Stimulated activated CD4-positive, alpha-beta T cell treated with anti-CD3 and anti-CD28 coated beads, Interleukin-1b, Interleukin-23, amount 100 ng/mL, for 1 hour (primary cell): ENCODE data around the gene KIRREL3.

ENCODE experiments used
- DNase-seq, 2 donors: peaks; one replicate each; pipeline ENCODE4 v3.0.0-alpha.2; 2020; ENCODE audit warnings: low read depth in 2 of 2

The KIRREL3 gene

DNA sequence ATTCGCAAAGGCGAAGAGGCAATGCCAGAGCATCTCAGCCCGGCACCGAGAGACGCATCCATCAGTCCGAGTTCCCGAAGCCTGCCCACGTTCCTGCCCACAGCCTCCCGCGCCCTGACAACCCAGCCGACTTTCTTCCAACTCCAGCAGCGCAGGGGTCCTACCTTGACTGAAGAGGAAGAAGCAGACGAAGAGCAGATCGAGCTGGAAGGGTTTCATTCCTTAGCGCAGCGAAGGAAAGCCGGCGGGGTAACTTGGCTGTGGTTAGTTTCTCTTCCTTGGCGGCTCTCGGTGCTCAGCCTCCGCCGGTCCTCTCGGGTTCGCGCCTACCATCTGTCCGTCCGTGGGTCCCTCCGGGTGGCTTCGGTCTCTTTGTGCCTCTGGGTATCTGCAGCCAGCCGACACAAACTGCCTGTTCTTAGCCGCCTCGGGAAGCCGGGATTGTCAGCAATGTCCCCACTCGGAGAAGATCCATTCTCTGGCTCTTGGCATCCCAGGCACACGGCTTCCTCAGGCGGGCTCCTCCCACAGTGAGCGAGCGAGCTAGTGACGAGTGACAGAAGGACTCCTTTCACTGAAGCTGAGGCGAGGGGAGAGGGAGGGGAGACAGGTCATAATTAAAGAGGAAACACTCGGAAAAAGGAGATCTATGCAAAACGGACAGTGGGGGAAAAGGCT is at the start of gene KIRREL3:
Gene KIRREL3, minus strand, starts transcription at position 480 of the 678 bp plus-strand sequence.
- no peak for DNase-seq

DNA sequence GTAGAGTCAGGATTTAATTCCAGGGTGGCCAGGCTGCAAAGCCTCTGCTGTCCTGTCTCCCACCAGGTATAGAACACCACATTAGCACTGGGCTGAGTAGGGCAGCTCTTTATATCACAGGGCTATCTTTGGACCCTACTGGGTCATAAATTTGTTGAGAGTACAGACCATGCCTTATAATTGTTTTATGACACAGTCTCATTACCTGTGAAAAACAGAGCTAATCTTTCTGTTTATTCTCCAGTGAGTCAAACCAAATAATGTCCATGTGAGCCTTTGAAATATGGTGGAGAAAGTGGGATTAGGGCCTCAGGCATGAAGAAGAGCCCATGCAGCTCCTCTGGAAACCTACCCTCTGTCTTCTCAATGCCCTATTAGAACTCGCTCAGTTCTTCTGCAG is 49.6 kb upstream of the KIRREL3 start:
- DNase-seq, result no peak

DNA sequence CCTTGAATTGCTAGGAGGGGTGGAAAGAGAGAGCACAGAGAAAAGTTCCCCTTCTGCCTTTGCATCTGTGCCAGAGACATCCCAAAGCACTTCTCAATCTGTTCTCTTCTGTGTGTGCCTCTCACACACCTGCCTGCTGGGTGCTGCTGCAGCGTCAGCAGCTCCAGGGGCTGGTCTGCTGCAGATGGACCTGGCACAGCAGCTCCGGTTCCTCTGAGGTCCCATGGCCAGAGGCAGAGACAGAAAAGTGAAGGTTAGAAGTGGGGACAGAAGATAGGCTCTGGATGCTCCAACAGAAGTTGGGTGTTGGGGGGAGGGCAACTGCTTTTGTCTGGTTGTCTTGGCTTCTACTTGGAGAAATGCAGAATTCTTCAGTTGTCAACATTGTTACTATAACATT is 48.9 kb upstream of the KIRREL3 start:
- DNase-seq, result no peak

DNA sequence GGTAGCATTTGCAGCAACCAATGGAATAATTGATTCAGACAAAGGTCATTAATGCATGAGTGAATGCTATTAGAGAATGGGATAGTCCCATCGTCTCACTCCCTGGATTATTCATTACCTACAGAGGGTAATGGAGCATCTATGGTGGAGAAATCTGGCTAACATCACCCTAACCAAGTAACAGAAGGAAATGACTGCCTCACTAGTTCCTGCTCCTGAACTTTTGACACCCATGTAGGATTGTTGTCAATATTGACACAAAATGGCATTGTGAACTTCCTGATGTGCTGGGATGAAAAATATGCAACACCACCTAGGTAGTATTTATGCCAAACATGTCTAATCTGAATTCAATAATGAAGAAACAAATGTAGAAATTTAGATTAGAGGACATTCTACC is 44.0 kb upstream of the KIRREL3 start:
- DNase-seq, result no peak

DNA sequence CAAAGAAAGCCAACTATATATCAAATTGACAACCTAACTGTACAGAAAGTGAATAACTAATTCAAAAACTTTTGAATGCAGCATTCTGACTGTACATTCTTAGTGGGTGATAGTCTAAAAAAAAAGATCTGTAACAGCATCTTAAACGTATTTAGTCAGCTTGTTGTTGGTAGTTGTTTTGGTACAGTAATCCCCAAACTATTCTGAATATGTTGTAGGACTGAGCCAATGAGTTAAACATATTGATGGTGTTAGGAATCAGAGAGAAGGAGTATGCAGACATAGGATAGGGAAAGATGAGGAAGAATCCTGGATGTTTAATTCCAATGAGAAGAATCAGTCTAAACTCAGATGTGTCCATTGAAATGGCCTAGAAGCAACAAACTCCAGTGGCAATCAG is 41.9 kb upstream of the KIRREL3 start:
- no peak for DNase-seq

DNA sequence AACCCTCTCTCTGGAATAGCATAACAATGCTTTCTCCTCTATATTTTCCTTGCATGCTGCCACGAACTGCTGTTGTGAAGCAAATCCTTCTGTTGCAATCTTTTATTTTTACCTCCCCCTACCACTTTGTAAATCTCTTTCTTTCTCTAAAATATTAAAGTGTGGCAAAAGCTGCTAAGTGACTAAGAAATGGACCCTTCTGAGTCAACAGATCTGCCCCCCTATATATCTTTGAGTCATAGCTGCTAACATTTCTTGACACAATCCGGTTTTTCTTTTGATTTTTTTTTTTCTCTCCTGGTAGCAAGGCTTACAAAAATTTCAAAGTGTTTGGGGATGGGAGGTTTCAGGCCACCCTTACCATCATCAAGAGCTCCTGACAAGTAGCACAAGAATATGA is 39.0 kb upstream of the KIRREL3 start:
- no peak for DNase-seq

DNA sequence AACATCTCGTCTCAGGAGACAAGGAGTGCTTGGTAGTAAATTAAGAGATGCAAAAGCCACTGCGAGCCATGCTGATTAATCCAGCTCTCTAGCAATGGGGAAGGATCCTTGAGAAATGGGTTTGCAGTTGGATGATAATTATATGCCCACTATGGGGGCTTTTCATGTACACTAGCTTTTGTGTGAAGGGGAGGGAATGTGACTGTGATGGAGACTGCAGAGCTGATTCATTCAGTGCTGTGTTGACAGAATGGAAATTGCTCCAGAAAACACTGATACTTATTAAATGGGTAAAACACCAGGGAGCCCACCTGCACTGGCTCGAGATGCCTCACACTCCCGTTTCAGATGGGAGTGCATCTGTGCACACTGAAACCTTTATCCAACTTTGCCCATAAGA is 37.0 kb upstream of the KIRREL3 start:
- no peak for DNase-seq

DNA sequence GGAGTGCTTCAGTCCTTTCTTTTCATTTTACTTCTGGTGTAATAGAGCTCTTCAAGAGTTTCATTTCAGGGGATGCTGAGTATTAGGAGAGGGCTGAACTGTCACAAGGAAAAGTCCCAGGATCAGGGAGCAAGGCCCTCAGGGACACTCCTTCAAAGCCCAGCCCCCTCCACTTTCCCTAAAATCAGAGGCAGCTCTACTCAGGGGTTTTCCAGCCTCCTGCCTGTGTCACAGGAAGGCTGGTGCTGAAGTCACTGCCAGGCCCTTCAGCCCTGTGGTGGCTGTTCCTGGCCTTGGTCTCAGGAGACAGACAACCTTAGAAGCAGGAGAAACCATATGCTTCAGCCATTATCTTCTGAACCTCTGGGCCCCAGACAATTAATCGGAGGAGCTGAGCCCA is 36.4 kb upstream of the KIRREL3 start:
- no peak for DNase-seq

DNA sequence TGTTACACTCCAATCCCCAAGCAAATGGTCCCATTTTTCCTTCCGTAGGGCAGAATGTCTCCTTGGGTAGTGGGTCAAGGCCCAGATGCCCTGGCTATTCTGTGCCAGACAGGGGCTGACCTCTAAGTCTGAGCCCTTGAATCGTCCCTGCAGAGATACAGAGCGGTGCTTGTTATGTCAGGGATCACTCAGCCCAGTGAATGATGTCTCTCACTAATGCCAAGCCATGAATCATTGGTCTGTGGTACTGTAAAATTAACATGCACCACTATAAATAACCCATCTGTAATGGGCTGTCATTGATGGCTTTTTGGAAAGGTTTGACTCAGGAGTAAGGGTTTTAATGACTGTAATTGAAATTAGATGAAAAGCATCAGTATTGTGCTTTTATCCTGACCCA is 35.3 kb upstream of the KIRREL3 start:
- DNase-seq, result no peak

DNA sequence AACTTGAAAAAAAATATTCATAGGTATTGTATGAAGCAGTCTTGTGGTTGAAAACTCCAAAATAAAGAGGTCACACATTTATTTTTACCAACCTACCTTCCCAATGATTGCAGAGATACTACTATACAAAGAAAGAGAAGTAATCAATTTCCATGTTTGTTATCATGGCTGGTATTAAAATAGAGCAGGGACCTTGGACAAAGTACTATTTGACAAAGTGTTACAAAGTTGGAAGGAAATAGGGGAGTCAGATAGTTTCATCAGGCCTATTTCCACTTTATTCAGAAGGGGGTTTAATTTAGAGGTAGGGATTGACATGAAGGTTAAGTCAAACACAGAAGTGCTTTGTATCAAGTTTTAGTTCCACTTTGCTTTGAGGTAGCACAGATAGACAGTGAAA is 34.4 kb upstream of the KIRREL3 start:
- DNase-seq, result no peak

DNA sequence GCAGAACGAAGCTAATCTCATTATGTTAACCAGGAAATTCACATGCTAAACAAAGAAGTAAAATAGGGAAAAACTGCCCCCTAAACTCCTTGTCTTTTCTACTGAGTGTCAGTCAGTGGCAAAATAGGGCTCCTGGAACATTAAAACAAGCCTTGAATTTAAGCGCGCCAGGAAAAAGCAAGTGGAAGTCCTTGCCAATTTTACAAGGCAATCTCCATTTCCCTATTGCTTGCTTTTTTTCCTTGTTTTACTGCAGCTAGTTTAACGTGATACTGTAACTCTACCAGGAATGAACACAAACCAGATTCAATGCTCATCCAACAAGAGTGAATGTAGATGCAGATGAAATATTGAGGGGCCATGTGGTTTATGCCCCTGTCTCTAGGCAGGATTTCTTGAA is 28.1 kb upstream of the KIRREL3 start:
- DNase-seq, result no peak

DNA sequence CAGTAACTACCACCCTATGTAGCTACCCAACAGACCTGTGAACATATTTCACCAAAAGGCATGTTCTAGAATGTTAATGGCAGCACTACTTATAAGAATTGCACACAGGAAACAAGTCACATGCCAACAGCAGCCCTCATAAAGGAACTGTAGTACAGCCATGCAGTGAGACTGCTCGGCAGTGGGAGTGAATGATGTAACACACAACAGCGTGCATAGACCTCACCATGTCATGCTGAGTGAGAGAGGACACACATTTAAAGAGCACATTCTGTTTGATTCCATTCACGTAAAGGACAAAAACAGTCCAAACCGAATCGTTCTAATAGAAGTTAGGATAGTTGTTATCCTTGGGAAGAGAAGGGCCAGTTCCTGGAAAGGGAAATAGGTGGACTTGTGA is 27.2 kb upstream of the KIRREL3 start:
- no peak for DNase-seq

DNA sequence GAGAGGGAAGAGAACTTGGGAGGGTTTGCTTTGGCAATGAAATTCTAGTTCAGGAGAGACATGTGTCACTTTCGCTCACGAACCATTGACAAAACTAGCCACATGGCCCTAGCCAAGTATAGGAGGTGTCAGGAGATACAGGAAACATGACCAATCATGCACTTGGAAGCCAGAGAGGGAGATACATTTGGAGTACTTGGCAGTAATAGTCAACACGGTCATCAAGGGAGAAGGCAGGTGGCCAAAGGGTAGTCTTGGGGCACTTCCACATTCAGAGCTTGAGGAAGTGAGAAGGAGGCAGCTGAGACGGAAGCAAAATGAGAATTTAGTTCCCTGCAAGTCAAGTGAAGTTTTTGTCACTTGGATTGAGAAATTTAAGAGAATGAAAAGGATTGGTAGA is 26.4 kb upstream of the KIRREL3 start:
- no peak for DNase-seq

DNA sequence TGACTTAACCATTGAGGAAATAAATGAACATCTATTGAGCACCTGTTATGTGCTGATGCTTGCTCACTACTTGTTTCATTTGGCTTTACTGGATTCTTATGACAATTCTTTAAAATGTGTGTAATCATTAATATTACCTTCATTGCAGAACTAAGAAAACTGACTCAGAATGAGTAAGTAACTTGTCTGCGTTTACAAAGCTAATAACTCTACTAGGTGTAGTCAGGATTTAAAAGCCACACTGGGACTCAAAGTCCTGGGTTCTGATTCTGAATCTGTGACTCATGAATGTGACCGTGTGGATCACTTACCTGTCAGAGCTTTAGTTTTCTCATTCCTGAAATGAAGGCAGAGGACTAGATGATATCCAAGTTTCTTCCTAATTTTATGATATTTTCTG is 23.4 kb upstream of the KIRREL3 start:
- no peak for DNase-seq

DNA sequence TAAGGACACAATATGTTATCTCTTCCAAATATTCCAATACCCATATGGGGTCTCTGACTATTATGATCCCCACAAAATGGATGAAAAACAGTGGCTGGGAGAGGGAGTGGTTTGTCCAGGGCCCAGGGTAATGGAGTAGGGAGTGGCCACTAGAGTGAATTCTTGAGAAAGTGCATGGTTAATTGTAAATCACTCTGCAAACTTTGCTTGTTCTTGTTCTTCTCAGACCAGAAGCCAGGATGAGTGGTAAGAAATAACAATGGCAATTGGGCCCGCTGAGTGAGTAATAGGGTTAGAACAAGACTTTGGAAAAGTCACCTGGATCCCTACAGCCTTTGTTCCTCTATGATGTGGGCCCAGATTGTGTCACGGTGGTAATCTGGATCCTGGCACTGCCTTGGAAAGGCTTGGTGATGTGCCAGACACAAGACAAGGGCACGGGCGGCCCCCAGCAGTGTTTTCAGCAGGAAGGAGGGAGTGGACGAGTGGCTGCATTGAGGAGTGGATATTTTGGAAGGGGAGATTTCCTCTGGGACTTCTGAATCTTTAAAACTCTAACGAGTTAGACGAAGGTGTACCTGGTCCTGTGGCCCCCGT is 18.2 kb upstream of the KIRREL3 start:
- no peak for DNase-seq

DNA sequence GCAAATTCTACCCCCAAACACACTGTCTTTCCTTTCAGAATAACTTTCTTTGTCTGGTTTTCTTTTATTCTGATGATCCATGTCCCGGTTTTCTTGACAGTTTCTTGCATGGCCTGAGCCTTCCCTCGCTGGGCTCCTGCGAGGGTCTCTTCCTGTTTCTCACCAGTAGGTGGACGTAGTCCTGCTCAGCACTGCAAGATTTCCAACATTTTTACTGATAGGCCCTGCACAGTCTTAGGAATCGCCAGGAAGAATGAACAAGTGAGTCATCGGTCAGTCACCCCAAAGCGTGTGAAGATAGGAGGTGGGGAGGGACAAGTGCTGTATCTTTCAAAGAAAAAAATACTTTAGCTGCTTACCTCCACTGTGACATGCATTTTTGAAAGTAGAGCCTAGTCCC is 16.9 kb upstream of the KIRREL3 start:
- DNase-seq, result no peak

DNA sequence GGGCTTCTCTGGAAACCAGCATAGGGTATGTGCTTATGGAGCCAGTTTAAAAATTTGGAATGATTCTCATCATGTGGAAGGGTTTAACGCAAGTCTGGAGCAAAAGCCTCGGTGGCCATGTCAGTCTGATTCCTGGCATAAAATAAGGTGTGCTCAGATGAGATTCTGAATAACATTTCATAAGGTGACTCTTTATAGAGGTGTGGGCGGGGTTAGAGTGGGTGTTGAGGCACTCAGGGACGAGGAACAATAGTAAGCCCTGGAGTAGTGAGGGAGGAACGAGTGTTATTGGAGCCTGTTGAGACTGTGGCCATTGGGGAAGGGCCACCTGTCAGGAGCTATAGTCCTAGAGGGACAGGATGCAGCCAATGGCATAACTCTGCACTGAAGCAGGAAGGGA is 13.0 kb upstream of the KIRREL3 start:
- no peak for DNase-seq

DNA sequence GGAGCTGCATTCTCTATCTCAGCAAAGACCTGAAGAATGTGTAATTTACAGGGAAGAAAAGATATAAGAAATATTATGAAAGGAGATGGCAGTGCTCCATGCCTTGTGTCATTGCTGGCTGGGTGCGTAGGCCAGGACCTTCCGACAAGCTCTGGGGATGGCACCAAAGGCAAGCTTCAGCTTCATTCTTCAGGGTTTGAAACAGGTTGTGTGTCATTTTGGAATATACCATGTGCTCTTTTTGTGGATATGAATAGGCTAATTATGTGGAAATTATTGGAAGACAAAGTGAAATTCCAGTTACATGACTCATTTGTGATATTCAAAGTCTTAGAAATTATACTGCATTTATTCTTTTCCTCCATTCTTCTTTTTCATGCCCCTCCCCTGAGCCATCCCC is 5.7 kb upstream of the KIRREL3 start:
- no peak for DNase-seq

DNA sequence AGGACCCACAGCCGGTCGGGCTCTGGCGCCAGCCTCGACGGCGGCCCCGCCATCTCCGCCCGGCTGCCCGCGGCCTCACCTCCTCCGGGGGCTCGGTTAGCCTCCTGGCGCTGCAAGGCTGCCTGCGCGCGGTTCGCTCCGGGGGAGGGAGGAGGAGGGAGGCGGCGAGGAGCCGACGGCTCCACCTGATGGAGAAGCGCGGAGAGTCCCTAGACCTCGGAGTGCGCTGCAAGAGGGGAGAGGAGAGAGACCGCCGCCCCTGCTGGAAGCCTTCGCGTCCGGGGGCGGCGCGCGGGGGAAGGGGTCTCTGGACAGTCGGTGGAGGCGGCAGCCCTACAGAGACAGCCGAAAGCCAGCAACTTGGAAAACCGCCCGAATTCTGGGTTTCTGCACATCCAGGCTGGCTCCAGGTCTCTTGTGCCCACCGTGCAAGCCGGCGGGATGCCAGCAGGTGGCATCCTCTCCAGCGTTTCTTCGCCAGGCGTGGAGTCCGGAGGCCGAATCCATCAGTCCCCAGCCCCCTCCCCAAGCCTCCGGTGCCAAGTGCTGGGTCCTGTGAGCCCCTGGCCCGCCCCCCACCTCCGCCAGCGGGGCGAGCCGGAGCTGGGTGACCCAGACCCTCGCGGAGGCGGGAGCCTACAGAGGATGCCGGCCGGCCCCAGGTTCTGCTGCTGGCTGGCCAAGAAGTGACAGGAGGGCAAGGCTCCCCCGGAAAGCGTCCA is 2.9 kb upstream of the KIRREL3 start:
- no peak for DNase-seq

DNA sequence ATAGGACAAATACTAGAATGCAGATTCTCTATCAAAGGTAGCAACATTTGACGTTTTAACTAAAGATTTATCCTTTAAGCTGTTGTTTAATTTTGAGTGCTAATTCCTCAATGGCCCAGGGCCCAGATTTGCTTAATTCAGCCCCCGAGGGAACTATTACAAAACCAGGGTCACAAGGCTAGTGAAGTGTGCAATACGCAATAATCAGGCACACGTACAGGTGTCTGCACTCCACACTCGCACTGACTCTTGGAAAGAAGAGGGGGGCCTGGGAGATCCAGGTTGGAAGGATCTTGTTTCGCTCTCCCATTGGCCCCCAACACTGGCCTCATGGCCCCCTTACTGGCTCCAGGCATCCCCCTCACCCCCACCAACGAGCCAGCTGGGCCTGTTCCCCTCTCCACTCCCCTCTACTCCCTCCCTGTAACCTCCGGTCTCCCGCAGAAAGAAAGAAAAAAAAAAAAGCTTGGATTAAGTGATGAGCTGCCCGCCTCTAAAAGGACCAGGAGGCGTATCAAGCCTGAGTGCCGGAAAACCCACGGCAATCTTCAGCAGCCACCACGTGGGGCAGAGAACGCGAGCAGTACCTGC is 2.2 kb upstream of the KIRREL3 start:
- no peak for DNase-seq

DNA sequence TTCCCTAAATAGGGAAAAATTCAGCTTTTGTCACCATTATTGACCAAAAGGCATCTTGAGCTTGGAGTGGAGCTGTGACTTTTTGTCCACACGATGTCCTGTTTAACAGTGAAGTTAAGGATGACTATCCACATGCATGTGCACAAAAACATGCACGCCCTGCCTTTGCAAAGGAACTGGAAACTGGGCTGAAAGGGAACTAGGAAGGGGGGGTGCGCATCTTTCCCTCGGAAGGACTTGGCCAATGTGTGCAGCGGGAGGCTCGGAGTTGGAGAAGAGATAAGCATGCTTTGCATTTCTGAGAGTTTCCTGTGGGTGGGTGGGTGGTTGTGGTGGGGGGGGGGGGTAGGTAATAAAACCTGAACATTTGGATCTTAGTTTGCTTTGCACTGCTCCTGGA is 411 bp upstream of the KIRREL3 start:
- DNase-seq, result no peak

DNA sequence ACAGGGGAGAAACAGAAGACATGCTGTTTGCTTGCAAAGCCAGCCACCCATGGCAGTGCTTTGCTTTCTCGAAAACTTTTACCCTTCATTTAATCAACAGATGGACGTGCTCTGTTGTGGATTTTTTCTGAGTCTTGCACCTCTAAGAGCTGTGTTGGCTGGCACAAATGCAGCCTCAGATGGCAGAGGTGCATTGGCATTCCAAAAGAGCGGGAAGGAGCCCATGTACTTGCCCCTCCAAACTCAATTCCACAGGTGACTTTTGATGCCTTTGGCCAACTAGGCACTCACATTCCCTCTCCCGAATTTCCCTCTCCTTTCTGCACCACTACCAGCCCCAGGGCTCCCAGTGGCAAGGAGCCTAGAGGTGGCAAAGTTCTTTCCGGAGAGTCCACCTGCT is 1.2 kb downstream of the KIRREL3 start:
- no peak for DNase-seq

DNA sequence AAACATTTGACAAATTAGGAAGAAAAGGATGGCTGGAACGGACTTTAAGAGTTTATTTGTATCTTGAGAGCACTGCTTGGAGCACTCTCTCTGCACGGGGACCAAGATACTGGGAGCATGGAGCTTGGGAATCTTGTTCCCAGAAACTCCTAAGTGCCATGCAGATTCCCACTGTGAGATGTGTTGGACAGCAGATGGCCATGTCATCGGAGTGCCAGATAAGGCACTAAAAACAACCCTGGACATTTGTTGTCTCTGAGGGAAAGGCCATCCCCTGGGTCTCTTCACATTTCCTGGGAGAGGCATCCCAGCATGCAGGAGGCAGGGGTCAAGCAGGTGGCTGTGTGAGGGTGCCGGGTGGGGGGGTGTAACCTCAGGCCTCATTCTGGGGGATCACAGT is 2.9 kb downstream of the KIRREL3 start:
- DNase-seq, result no peak
